ENCODE data around the gene ZNF213. TPM values are rescaled to one million over a fixed set of nuclear protein-coding genes. Genes with fewer than 3 reads are reported as not detected.

ZNF213 gene
- total RNA-seq, 1 experiment from 2014 or later, result 20.7 TPM

GRCh38 chr16:3174618-3175148 lies 39.9 kb downstream of the ZNF213 start:
- Mint-ChIP-seq H3K4me1 (ENCODE audit: insufficient read depth, unreplicated experiment) (peaks cover 6% of the 10 kb centered on the region), H3K36me3 (ENCODE audit: insufficient read depth, unreplicated experiment) (peaks cover 8% of the 10 kb centered on the region), H3K4me3 (ENCODE audit: unreplicated experiment) (peak overlapping the region; percentile 67), H3K9me3 (ENCODE audit: unreplicated experiment) (no peaks in the 10 kb centered on the region), H3K27ac (ENCODE audit: low read depth, unreplicated experiment) (no peak overlapping the region), H3K27me3 (ENCODE audit: insufficient read depth, unreplicated experiment) (no peaks in the 10 kb centered on the region)
- no TSS peak for BruUV-seq (replicated peaks)
- CTCF ChIA-PET, result interaction anchor here (0.5 to 1.6 kb wide), 3 partner anchors 20 to 115 kb away, joined by 4 to 5 read pairs (median 5); no protein-coding TSS in a partner anchor
- no peak for TF ChIP-seq CTCF (IDR thresholded peaks at IDR 0.05; ENCODE audit: unreplicated experiment)
- no peak for DNase-seq (ENCODE audit: unreplicated experiment)
- intact Hi-C loops (cut with micrococcal nuclease), result no loop called here
- POLR2A ChIA-PET, result interaction anchor here (0.7 to 1.0 kb wide), 3 partner anchors 8 to 226 kb away, joined by 3 to 4 read pairs (median 3); partner anchors contain the start of genes ZNF174 and ZSCAN32

- intact Hi-C loops (cut with micrococcal nuclease), result no loop called here
- CTCF ChIA-PET, result interaction anchor here (0.5 to 0.7 kb wide), 2 partner anchors 21 to 116 kb away, joined by 5 read pairs; no protein-coding TSS in a partner anchor
Observed at GRCh38 chr16:3175157-3176093, 40.6 kb downstream of the ZNF213 start.

GRCh38 chr16:3179651-3180050 lies 44.8 kb downstream of the ZNF213 start:
- intact Hi-C loops (cut with micrococcal nuclease), result no loop called here
- POLR2A ChIA-PET, result interaction anchor here (0.6 to 0.7 kb wide), 2 partner anchors 278 to 706 kb away, joined by 3 read pairs; no protein-coding TSS in a partner anchor

More at GRCh38 chr16:3175157-3176093, 40.6 kb downstream of the ZNF213 start:
- Mint-ChIP-seq H3K9me3 (ENCODE audit: unreplicated experiment) (no peaks in the 10 kb centered on the region), H3K27ac (ENCODE audit: low read depth, unreplicated experiment) (no peak overlapping the region), H3K4me3 (ENCODE audit: unreplicated experiment) (peak overlapping the region; percentile 51), H3K36me3 (ENCODE audit: insufficient read depth, unreplicated experiment) (peaks cover 8% of the 10 kb centered on the region), H3K27me3 (ENCODE audit: insufficient read depth, unreplicated experiment) (no peaks in the 10 kb centered on the region), H3K4me1 (ENCODE audit: insufficient read depth, unreplicated experiment) (peaks cover 6% of the 10 kb centered on the region)
- DNase-seq (ENCODE audit: unreplicated experiment), result peak; percentile 59
- no TSS peak for BruUV-seq (replicated peaks)
- POLR2A ChIA-PET, result interaction anchor here (1.1 kb wide), 1 partner anchor 17 kb away, joined by 4 read pairs; no protein-coding TSS in a partner anchor
- TF ChIP-seq CTCF (IDR thresholded peaks at IDR 0.05; ENCODE audit: unreplicated experiment), result no peak

More at GRCh38 chr16:3179651-3180050, 44.8 kb downstream of the ZNF213 start:
- CTCF ChIA-PET, result interaction anchor here (1.0 kb wide), 1 partner anchor 50 kb away, joined by 3 read pairs; no protein-coding TSS in a partner anchor
- peaks cover 6% of the 10 kb centered on the region for H3K4me1 Mint-ChIP-seq (ENCODE audit: insufficient read depth, unreplicated experiment)
- no TSS peak for BruUV-seq (replicated peaks)
- H3K4me3 Mint-ChIP-seq (ENCODE audit: unreplicated experiment), result no peak overlapping the region
- H3K27ac Mint-ChIP-seq (ENCODE audit: low read depth, unreplicated experiment), result no peak overlapping the region
- DNase-seq (ENCODE audit: unreplicated experiment), result no peak
- no peaks in the 10 kb centered on the region for H3K9me3 Mint-ChIP-seq (ENCODE audit: unreplicated experiment)
- no peak for TF ChIP-seq CTCF (IDR thresholded peaks at IDR 0.05; ENCODE audit: unreplicated experiment)
- peaks cover 27% of the 10 kb centered on the region for H3K36me3 Mint-ChIP-seq (ENCODE audit: insufficient read depth, unreplicated experiment)
- H3K27me3 Mint-ChIP-seq (ENCODE audit: insufficient read depth, unreplicated experiment), result no peaks in the 10 kb centered on the region
